HepG2 (cell line): ENCODE measurements around the gene GCM1. TPM values are rescaled to one million over a fixed set of nuclear protein-coding genes. Genes with fewer than 3 reads are reported as not detected.

Experiments used
- BCL3 ChIP-seq: sonication (generic); formaldehyde crosslinking; IDR thresholded peaks from 2 replicates; pipeline ENCODE4 v1.5.1; 2020; ENCODE audit warnings: mild to moderate bottlenecking, missing genetic modification reagents, moderate library complexity
- CBFB ChIP-seq: sonication (generic); formaldehyde crosslinking; IDR thresholded peaks from 2 replicates; pipeline ENCODE4 v1.4.0; 2020; ENCODE audit warnings: missing genetic modification reagents
- FOXM1 ChIP-seq: sonication (generic); formaldehyde crosslinking; IDR thresholded peaks from 2 replicates; pipeline ENCODE4 v1.5.0; 2020; ENCODE audit warnings: missing genetic modification reagents
- HMGXB3 ChIP-seq: sonication (generic); formaldehyde crosslinking; IDR thresholded peaks from 2 replicates; pipeline ENCODE4 v1.4.0; 2020; ENCODE audit warnings: missing genetic modification reagents, borderline replicate concordance
- IKZF4 ChIP-seq: sonication (generic); formaldehyde crosslinking; IDR thresholded peaks from 2 replicates; pipeline ENCODE4 v1.5.1; 2020; ENCODE audit warnings: borderline replicate concordance, mild to moderate bottlenecking, low read depth, missing genetic modification reagents; ENCODE audit errors: not compliant biosample characterization
- POGK ChIP-seq: sonication (generic); formaldehyde crosslinking; conservative IDR thresholded peaks from 2 replicates; pipeline ENCODE4 v1.8.0; 2022; ENCODE audit warnings: mild to moderate bottlenecking, moderate library complexity, missing genetic modification reagents
- STAT5B ChIP-seq: sonication (generic); formaldehyde crosslinking; IDR thresholded peaks from 2 replicates; pipeline ENCODE4 v1.4.0; 2020; ENCODE audit warnings: missing genetic modification reagents
- ZBTB40 ChIP-seq, 2 experiments: fragments of 450-650 bp in 1 of 2; sonication (generic) in 1 of 2; formaldehyde crosslinking in 1 of 2; IDR thresholded peaks; 2 replicates each; pipeline versions ENCODE4 v1.6.1 to v1.8.0; 2016 to 2022; ENCODE audit warnings: antibody characterized with exemption in 1 of 2, mild to moderate bottlenecking in 1 of 2, missing genetic modification reagents in 1 of 2
- ZNF589 ChIP-seq: sonication (generic); formaldehyde crosslinking; conservative IDR thresholded peaks from 2 replicates; pipeline ENCODE4 v1.8.0; 2022; ENCODE audit warnings: mild to moderate bottlenecking, moderate library complexity, missing genetic modification reagents
- polyA plus RNA-seq, 8 experiments: library from polyadenylated mRNA; depleted of rRNA in 3 of 8; stranded (reverse) in 7 of 8; unstranded in 1 of 8; fragments of >200 nt; fragmentation: Illumina TruSeq in 4 of 8; extraction: Trizol in 4 of 8; gene quantifications; 2 replicates each; pipeline versions ENCODE4 v1.2.1 to v1.2.3, GENCODE V29; 2011 to 2016; ENCODE audit warnings: low read depth in 4 of 8, missing spikeins in 1 of 8, mixed read lengths in 1 of 8; ENCODE audit not compliant: insufficient read depth in 1 of 8
- total RNA-seq, 5 experiments: library from RNA; depleted of rRNA; stranded (reverse); fragments of >200 nt; fragmentation: Illumina TruSeq; extraction: Trizol; gene quantifications; 2 replicates each; pipeline ENCODE4 v1.2.3, GENCODE V29; 2016; ENCODE audit warnings: low read depth in 1 of 5

The GCM1 gene
- total and polyA plus RNA-seq, 2 of the 13 experiments (the other 11 are each of a cell fraction or from before 2014, with no cell fraction given): 0.04 to 0.13 TPM

- TF ChIP-seq IKZF4 (CRISPR knock-in tag) (no peak), FOXM1 (CRISPR knock-in tag) (no peak), BCL3 (CRISPR knock-in tag) (no peak; the same call in 1 of the 2 replicates), POGK (CRISPR knock-in tag) (peak; percentile 89), ZBTB40 (IDR thresholded peaks at IDR 0.05) (no peak), ZBTB40 (CRISPR knock-in tag; IDR thresholded peaks at IDR 0.05) (0 out of 2 replicates have a peak, but pooled peaks have one; percentile 47), HMGXB3 (CRISPR knock-in tag) (peak; percentile 86; the same call in 1 of the 2 replicates), ZNF589 (CRISPR knock-in tag) (no peak), CBFB (peak; percentile 42; the same call in 1 of the 2 replicates), STAT5B (no peak)
Measured at GRCh38 chr6:53171605-53172467, 23.2 kb upstream of the GCM1 start (continued).
